Measurements from ENCODE around the gene COQ9. TPM values are rescaled to one million over a fixed set of nuclear protein-coding genes. Genes with fewer than 3 reads are reported as not detected.

Gene COQ9
- total and polyA plus RNA-seq, 7 donors = 61.4 to 154 (median 74.5) TPM

DNA sequence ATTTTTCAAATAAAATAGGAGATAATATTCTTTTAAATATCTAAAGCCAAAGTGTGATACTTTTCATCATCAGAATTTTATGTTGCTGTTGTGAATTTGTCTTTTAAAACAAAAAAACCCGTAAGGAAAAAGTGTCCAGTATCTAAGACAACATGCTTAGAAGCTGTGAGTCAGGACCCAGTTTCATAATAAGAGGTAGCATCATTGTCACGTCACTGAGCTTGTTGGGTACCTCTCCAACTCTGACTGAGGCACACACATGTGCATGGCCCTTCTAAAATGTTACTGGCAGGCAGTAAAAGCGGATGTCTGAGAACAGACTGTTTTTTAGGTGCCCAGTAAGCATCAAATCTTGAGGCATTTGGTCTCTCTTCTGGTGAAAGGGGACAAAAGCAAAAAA is 2.6 kb upstream of the COQ9 start:
- 87 to 88% methylated on average over 3 of the region's 3 CpGs for WGBS, 2 donors
- no peak overlapping the region for H3K4me3 ChIP-seq
- intact Hi-C loops (cut with DNase I) = loop anchor here (10.0 kb wide), 1 partner anchor 290 kb away; the partner anchor contains the start of gene KATNB1

DNA sequence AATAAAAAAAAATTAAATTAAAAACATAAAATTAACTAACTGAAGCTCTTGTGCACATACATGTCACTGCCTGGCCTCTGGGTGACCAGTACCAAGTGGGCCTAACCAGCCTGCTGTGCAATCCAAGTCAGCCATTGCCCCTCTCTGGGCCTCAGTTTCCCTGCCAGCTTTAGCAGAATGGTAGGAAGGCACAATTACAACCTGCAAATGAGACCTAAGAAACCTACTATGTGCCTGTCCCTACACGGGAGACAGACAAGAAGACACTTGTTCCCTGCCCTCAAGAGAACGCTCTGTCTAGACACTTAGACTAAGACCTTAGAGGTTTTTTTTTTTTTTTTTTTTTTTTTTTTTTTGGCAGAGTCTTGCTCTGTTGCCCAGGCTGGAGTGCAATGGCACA is 1.8 kb upstream of the COQ9 start:
- Histone ChIP-seq H3K9me3 (no peaks in the 10 kb centered on the region), H3K4me1 (peaks cover 0 to 31% (median 19%) of the 10 kb centered on the region in 4 donors), H3K36me3 (peaks cover 0 to 7% (median 0%) of the 10 kb centered on the region in 4 donors), H3K27me3 (no peaks in the 10 kb centered on the region), H3K27ac (no peak overlapping the region), H3K4me3 (no peak overlapping the region)
- TF ChIP-seq EP300 (IDR thresholded peaks at IDR 0.05) (no peak), POLR2A (IDR thresholded peaks at IDR 0.05) (no peak), POLR2AphosphoS5 (IDR thresholded peaks at IDR 0.05) (no peak)
- TF ChIP-seq, protein P1, sequence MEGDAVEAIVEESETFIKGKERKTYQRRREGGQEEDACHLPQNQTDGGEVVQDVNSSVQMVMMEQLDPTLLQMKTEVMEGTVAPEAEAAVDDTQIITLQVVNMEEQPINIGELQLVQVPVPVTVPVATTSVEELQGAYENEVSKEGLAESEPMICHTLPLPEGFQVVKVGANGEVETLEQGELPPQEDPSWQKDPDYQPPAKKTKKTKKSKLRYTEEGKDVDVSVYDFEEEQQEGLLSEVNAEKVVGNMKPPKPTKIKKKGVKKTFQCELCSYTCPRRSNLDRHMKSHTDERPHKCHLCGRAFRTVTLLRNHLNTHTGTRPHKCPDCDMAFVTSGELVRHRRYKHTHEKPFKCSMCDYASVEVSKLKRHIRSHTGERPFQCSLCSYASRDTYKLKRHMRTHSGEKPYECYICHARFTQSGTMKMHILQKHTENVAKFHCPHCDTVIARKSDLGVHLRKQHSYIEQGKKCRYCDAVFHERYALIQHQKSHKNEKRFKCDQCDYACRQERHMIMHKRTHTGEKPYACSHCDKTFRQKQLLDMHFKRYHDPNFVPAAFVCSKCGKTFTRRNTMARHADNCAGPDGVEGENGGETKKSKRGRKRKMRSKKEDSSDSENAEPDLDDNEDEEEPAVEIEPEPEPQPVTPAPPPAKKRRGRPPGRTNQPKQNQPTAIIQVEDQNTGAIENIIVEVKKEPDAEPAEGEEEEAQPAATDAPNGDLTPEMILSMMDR (IDR thresholded peaks at IDR 0.05) = no peak
- no peak for DNase-seq
- 96 to 98% methylated on average over 2 of the region's 2 CpGs for WGBS, 2 donors
- intact Hi-C loops (cut with DNase I) = loop anchor here (10.0 kb wide), 1 partner anchor 289 kb away; the partner anchor contains the start of gene KATNB1

More for the DNA sequence above, 2.6 kb upstream of the COQ9 start:
- Histone ChIP-seq H3K36me3 (peaks cover 0 to 15% (median 6%) of the 10 kb centered on the region in 4 donors), H3K27ac (no peak overlapping the region), H3K9me3 (no peaks in the 10 kb centered on the region), H3K27me3 (no peaks in the 10 kb centered on the region), H3K4me1 (peaks cover 0 to 29% (median 19%) of the 10 kb centered on the region in 4 donors)
- TF ChIP-seq EP300 (IDR thresholded peaks at IDR 0.05) (no peak), POLR2A (IDR thresholded peaks at IDR 0.05) (no peak), POLR2AphosphoS5 (IDR thresholded peaks at IDR 0.05) (no peak)
- TF ChIP-seq, protein P1 (IDR thresholded peaks at IDR 0.05) = no peak
- DNase-seq = no peak

DNA sequence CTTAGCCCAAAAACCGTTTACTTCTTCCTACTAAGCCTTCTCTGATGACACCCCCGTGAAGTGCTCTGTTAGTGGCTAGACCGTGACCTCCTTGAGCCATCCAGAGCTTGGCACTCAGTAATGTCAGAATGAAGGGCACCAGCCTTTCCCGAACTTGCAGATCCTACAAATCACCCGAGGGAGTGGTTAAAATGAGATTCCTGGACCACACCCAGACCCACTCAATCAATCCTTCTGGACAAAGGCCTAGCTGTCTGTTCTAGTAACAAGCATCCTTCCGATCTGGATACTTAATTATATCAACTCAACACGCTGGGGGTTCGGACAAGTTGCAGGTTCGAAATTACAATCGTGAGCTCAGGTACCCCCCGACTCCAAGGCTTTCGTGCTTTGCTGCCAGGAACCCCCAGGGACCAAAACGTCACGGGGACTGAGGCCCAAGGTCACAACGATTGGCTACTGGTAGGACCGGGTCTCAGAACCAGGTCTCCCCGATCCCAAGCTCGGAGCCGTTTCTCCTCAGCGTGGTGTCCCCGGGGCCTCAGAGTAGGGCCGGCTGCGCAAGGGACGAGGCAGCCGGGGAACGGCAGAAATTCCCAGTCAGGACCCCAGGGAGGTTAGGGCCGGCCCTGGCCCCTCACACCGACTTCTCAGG is 621 bp upstream of the COQ9 start:
- TF ChIP-seq EP300 (IDR thresholded peaks at IDR 0.05) (no peak), POLR2AphosphoS5 (IDR thresholded peaks at IDR 0.05) (no peak), POLR2A (IDR thresholded peaks at IDR 0.05) (no peak)
- TF ChIP-seq, protein P1 (IDR thresholded peaks at IDR 0.05) = no peak
- Histone ChIP-seq H3K4me3 (peak overlapping the region; percentile 81 to 99 (median 96)), H3K27ac (peak overlapping the region; percentile 89 to 97 (median 94)), H3K4me1 (peaks cover 0 to 31% (median 19%) of the 10 kb centered on the region in 4 donors), H3K27me3 (no peaks in the 10 kb centered on the region), H3K36me3 (peaks cover 0 to 13% (median 2%) of the 10 kb centered on the region in 4 donors), H3K9me3 (no peaks in the 10 kb centered on the region)
- intact Hi-C loops (cut with DNase I) = loop anchor here (2.0 to 10.0 kb wide), 3 partner anchors 16 to 288 kb away; partner anchors contain the start of genes KATNB1 and POLR2C
- 2 to 5% methylated on average over 28 of the region's 28 CpGs for WGBS, 2 donors
- peak; percentile 74 for DNase-seq

DNA sequence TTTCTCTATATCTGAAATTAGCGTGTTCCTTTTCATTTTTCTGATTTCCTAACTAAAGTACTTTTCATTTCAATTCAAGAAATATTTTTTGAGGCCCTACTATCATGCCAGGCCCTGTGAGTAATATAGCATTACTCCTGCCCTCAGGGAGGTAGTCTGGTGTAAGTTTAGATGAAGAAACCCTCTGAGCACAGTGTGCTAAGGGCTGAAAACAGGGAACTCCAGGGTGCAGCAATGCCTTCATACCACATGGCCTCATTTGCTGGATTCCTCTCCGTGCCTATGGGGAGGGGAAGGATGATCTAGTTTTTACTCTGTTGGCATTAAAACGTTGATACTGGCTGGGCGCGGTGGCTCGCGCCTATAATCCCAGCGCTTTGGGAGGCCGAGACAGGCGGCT is 4.7 kb downstream of the COQ9 start:
- TF ChIP-seq EP300 (IDR thresholded peaks at IDR 0.05) = no peak
- no peak for TF ChIP-seq POLR2AphosphoS5 (IDR thresholded peaks at IDR 0.05)
- TF ChIP-seq, protein P1 (IDR thresholded peaks at IDR 0.05) = no peak
- H3K36me3 ChIP-seq = peaks cover 24 to 62% (median 37%) of the 10 kb centered on the region in 4 donors

More for the DNA sequence above, 4.7 kb downstream of the COQ9 start:
- 92 to 95% methylated on average over 10 of the region's 10 CpGs for WGBS, 2 donors
- no peak for DNase-seq
- Histone ChIP-seq H3K27ac (no peak overlapping the region), H3K9me3 (no peaks in the 10 kb centered on the region), H3K4me3 (no peak overlapping the region), H3K27me3 (no peaks in the 10 kb centered on the region), H3K4me1 (peaks cover 0 to 22% (median 13%) of the 10 kb centered on the region in 4 donors)
- intact Hi-C loops (cut with DNase I) = loop anchor here (10.0 kb wide), 1 partner anchor 553 kb away; the partner anchor contains the start of genes USB1 and ZNF319
